ENCODE results near the gene KIF1B.
"Not testable (repeated sequence)": the region's sequence is repeated elsewhere in the genome, so short reads cannot be mapped to it uniquely, and the experiment has no call there.

KIF1B gene

DNA sequence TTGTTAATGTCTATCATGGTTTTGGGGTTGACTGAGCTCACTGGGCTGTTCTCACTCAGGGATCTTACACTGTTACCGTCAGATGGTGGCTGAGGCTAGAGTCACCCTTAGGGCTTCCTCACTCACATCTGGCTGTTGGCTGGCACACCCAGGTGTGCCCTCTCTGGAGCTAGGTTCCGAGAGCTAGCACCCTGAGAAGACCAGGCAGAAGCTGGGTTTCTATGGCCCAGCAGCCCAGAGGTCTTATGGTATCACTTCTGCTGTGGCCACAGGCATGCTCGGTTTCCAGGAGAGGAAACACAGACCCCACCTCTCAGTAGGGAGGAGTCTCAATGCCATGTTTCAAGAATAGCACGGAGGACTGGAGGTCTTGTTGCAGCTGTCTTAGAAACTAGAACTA lies 20.7 kb upstream of the KIF1B start:
- FAIRE-seq (no peak), DNase-seq (ENCODE audit: insufficient read length, low spot score) (no peak)

DNA sequence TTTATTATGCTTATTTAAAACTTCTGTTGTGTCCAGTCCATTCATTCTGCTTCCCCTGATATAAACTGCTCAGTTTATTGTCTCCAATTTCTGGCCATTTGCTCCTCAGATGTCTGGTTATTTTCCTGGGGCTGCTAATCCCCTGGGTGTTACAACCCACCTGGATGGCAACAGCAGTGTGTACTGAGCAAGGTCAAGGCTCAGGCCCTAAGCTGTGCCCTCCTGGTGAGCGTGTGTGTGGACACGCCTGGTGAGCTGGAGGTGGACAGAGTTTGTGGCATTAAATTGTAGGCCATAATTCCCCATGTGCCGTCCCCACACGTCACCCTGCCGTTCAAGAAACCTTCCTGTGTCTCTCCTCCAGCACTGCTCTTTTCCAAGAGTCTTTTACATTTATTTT lies 18.1 kb upstream of the KIF1B start:
- no peak for DNase-seq (ENCODE audit: insufficient read length, low spot score)
- FAIRE-seq, result no peak

DNA sequence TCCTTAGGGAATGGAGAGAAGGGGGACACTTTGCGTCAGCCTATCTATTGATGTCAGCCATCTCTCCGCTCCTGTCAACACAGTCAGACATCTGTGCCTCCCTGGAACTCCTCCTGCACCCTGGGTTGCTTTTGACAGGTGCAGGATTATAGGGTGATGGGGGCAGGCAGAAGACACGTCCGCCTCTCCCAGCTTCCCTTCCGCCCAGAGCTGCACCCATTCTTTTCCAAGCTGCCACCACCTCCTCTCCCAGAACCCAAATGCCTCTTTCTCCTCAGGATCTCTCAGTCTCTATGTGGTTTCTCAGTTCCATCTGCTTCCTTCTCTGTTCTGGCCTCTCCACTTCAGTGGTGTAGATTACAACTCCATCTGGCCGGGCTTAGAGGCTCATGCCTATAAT lies 17.1 kb upstream of the KIF1B start:
- no peak for DNase-seq (ENCODE audit: insufficient read length, low spot score)
- FAIRE-seq, result no peak

DNA sequence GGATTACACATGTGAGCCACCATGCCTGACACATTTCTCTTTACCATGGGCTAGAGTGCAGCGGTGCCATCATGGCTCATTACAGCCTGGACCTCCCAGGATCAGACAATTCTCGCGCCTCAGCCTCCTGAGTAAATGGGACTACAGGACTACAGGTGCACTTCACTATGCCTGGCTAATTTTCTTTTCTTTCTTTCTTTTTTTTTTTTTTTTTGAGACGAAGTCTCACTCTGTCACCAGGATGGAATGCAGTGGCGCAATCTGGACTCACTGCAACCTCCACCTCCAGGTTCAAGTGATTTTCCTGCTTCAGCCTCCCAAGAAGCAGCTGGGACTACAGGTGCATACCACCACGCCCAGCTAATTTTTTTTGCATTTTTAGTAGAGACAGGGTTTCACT lies 14.8 kb upstream of the KIF1B start:
- FAIRE-seq (no peak), DNase-seq (ENCODE audit: insufficient read length, low spot score) (no peak)

DNA sequence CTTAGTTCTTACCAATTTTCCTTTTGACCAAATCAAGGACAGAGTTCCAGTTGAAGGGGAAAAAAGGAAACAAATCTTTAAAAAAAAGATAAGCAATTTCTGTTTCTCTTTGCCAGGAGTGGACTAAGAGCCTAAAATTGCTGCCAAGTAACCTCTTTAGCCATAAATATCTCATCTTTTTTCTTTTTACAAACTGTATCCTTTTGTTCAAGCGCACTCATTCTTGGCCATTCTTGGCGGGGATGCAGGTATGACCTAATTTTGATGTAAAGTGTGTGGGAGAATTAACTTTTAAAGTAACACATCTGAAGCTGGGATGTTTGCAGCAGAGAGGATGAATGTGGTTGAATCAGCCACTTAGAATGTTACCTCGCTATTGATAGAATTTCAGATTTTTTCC lies 13.4 kb upstream of the KIF1B start:
- no peak for FAIRE-seq
- DNase-seq (ENCODE audit: insufficient read length, low spot score), result no peak

DNA sequence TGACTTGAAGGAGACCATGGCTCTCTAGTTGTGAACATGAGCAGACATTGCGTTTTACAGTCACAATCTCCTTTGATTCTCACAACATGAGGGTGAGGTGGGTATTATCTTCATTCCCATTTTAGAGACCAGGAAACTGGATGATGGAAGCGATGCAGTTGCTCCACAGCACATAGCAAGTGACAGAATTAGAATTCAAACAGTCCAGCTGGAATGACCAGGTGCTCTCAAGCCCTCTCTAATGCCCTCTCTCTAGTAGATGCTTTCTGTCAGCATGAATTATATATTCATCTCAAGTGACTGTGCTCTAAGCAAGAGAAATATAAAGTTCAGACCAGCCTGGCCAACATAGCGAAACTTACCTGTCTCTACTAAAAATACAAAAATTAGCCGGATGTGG lies 9.8 kb upstream of the KIF1B start:
- DNase-seq (ENCODE audit: insufficient read length, low spot score) (no peak), FAIRE-seq (no peak)

DNA sequence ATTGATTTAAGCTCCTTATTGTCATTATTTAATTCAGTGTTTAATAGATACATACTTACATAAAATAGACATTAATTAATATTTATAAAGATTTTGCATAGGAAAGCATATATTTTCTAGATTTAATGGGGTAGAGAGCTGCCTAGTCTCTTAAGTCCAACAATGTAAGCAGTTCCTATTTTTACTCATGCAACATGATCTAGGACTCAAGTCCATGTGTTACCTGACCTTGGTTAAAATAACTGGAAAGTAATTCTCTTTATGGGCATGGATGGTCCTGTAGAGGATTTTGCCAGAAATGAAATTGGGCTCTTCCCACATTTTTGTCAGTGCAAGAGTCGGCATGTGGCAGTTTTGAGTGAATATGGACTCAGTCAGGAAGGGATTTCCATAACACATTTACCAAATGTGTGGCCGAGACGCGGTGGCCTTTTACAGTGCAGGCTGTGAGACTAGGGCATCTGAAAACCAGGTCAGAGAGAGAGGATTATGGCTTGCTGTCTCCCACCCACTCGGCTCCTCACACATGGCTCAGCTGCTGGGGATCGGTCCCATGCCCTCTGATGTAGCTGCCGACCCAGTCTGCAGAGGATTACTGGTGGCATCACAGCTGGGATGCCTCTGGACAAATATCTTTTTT lies 6.2 kb upstream of the KIF1B start:
- DNase-seq (ENCODE audit: insufficient read length, low spot score), result no peak
- no peak for FAIRE-seq

DNA sequence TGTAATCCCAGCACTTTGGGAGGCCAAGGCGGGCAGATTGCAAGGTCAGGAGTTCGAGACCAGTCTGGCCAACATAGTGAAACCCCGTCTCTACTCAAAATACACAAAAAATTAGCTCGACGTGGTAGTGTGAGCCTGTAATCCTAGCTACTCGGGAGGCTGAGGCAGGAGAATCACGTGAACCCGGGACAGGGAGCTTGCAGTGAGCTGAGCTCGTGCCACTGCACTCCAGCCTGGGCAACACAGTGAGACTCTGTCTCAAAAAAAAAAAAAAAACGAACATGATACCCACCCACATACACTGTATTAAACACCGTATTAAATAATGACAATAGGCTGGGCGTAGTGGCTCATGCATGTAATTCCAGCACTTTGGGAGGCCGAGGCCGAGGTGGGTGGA lies 5.2 kb upstream of the KIF1B start:
- FAIRE-seq; DNase-seq (ENCODE audit: insufficient read length, low spot score): not testable (repeated sequence)

DNA sequence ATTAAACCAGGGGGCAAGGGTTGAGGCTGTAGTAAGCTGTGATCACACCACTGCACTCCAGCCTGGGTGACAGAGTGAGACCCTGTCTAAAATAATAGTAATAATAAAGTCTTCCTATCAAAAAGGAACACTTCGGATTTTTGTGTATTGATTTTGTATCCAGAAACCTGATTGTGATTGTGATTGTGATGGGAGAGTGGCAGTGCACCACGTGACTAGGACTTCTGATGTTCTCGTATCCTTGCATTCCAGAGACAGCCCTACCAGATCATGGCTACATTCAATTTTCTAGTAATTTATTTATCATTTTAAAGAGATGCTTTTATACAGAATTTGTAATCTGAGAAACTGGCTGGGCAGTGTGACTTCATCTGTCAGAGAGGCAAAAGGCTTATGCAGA lies 2.6 kb upstream of the KIF1B start:
- FAIRE-seq (no peak), DNase-seq (ENCODE audit: insufficient read length, low spot score) (no peak)

DNA sequence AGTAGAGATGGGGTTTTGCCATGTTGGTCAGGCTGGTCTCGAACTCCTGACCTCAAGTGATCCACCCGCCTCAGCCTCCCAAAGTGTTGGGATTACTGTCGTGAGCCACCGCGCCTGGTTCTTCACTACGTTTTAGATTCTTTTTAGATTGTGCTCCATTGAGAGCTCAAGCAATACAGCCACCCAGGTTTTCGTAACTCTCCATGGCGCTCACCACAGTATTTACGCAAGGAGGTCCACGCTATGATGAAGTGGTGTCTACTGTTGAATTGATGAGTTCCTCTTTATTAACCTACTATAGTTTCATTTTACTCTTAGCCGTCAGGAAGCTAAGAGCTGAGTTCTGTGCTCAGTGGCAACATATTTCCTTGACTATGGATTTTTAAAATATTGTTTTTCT lies 1.8 kb upstream of the KIF1B start:
- DNase-seq (ENCODE audit: insufficient read length, low spot score) (no peak), FAIRE-seq (no peak)

DNA sequence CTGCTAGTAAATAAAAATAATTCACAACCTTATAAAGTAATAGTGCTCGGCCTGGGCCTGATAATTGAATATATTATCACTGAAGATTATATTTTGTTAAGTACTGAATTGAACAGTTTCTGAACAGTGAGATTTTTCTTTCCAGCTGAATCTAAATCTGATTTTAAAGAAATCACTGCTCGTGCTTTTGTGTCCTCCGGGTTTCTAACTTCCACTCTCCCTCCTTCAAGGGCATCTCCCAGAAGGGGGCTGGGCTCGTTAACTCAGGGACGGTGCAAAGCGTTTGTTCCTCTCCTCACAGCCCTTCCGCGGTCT lies 823 bp upstream of the KIF1B start:
- FAIRE-seq, result no peak

DNA sequence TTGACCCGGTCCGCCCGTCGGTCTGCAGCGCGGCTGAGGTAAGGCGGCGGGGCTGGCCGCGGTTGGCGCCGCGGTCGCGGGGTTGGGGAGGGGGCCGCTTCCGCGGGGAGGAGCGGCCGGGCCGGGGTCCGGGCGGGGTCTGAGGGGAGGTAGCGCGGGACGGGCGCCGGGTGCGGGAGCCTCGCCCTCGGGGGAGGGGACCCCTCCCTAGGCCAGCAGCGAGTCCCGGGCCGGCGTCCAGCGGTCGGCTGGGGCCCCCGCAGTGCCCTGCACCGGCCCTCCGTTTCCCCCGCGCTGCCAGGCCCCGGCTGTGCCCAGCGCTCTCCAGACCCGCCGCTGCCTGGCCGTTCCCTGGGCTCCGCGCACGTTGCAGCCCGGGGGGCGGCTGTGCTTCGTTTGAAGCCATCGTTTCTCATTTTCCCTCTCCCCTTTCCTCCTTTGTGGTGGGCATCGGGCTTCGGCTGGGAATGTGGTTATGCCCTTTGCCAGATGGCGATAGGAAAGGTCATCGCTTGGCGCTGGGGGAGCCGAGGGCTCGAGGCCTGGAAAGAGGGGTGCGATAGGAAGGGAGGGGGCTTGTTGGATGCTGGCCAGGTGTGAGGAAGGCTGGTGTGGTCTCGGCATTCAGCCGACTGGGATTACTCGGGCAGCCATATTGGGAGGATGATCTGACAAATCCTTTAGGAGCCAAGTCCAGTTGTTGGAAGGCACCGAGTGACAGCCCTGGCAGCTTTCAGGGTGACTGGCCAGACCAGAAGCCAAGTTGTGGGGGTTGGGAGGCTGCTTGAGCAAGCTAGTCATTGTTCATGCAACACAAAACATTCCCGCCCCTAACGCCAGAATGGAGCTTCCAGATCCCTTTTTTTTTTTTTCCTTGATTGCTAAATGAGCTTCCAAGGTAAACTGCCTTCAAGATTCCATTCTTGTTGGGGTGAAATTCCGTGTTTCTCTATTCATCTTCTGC lies 753 bp downstream of the KIF1B start:
- FAIRE-seq, result no peak
- peak; percentile 49 for DNase-seq (ENCODE audit: insufficient read length, low spot score)

More for the DNA sequence above, 823 bp upstream of the KIF1B start:
- no peak for DNase-seq (ENCODE audit: insufficient read length, low spot score)

DNA sequence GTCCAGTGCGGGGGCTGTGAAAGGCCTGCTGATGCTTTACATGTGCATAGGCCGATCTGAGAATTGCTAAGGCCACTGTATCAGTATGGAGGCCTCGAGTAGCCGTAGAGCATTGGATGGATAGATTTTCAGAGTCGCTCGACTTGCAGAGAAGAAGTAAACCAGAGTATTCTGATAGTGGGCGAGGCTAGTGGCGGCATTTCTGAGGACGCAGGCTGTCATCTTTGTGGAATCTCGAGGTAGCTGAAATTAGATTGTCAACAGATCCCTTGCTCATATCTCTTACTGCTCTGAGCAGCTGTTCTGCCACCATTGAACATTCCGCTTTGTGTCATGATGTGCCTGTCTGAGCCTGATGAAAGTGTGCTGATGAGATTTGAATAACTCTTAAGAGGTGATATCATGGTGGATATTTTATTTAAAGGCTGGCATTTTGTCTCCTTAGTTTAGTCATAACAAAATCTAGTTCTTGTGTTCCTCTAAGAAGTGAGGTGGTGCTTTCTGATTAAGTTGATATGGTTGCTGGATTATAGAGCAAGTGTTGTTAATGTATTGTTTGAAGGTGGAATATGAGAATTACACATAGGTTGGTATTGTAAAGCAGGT lies 1.5 kb downstream of the KIF1B start:
- DNase-seq (ENCODE audit: insufficient read length, low spot score), result no peak
- FAIRE-seq, result no peak

DNA sequence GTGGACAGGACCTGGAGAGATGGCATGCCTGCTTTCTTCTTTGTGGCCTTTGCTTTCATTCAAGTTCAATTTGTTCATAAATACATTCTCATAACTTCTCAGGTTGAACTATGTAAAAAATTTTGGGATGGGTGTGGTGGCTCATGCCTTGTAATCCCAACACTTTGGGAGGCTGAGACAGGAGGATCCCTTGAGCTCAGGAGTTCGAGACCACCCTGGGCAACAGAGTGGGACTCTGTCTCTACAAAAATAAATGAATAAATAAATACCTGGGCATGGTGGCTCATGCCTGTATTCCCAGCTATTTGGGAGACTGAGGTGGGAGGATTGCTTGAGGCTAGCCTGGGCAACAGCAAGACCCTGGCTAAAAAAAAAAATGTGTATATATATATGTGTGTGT lies 2.1 kb downstream of the KIF1B start:
- FAIRE-seq, result no peak
- DNase-seq (ENCODE audit: insufficient read length, low spot score), result no peak

DNA sequence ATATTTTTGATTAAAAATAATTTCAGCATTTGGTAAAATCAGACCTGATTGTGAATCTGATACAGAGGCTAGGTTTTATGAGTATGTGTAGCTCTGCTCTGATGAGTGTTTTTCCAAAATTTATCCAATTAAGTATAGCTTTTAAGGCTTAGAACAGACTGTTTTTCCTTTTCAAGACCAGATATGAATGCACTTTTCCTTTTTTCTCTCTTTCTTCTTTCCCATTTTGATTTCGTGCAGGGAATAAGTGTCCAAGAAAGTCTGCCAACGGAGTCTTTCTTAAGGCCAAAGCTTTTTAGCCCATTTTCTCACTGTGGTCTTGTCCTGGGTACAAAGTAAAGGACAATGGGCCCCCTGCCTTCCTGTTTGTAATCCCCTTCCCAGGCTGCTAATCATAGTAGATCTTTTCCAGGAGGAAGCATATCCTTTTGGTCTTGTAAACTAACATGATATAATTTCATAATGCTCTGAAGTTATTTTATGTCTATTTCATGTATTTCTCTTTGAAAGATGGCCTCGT lies 2.9 kb downstream of the KIF1B start:
- no peak for DNase-seq (ENCODE audit: insufficient read length, low spot score)
- no peak for FAIRE-seq

DNA sequence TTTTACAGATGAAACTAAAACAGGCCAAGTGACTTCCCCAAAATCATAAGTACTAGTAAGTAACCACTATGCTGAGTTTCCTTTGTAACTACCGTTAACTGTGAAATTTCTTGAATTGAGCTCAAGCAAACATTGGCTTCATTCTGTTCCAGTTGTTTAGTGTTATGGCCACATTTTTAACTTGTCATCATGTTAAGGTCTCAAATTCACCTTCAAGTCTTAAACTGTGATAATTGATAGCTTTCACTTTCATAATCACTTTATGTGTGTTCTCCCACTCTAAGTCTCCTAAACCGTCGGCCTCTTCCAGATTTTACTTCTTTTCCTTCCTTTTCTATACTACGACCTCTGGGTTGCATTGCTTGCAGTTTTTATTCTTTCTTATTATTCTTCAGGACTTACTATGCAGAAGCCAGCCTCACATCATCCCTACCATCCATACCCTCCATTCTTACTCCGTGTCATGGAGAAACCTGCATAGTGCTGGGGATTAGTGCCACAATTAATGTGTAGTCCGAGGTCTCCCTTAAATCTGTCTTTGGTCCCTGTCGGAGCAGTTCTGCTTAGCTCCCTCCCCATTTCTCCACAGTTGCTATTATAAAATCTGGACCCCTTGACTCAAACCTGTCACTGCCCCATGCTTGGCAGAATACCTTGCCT lies 5.8 kb downstream of the KIF1B start:
- FAIRE-seq (no peak), DNase-seq (ENCODE audit: insufficient read length, low spot score) (no peak)

DNA sequence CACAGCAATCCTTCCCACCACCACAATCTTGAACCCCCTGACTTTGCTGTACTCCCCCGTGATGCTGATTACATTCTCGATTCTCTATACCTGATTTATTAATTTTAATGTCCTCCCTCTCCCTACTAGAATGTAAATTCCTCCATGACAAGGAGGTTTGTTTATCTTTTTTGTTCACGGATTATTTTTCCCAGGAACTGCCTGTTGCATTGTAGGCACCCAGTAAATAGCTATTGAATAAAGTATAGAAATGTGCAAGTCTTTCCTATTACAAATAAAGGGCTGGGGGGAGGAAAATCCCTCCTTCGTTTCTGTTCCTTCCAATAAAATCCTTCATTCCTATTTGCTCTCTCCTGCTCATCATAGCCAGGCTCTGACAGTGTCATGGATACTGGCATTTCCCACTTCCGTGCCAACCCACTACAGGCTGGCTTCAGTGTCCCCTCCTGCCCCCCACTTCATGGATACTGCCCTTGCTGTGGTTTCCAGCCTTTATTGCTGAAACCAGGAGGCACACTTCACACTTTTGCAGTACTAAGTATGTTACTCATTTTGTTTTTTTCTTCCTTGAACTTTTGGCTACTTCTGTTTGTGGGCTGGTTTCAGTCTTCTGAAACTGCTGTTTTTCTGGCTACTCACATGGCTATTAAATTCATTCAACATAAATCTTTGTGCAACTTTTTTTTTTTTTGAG lies 7.5 kb downstream of the KIF1B start:
- DNase-seq (ENCODE audit: insufficient read length, low spot score) (no peak), FAIRE-seq (peak; percentile 26)

DNA sequence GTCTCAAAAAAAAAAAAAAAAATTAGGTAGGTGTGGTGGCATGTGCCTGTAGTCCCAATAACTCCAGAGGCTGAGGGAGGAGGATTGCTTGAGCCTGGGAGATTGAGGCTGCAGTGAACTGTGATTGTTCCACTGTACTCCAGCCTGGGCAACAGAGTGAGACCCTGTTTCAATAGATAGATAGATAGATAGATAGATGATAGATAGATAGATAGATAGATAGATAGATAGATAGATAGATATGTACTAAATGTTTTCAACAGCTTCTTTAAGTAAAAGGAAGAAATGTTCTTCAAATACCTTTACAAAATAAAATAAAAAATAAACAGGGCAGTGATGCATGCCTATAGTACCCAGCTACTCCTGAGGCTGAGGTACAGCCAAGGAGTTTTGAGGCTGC lies 9.8 kb downstream of the KIF1B start:
- DNase-seq (ENCODE audit: insufficient read length, low spot score) (no peak), FAIRE-seq (no peak)

DNA sequence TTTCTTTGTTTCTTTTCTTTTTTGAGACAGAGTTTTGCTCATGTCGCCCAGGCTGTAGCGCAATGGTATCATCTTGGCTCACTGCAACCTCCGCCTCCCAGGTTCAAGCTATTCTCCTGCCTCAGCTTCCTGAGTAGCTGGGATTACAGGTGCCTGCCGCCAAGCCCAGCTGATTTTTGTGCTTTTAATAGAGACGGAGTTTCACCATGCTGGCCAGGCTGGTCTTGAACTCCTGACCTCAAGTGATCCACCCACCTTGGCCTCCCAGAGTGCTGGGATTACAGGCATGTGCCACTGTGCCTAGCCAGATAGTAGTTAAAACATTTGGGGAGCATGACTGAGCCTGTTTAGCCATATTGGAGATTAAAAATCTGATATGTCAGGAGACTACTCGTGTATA lies 10.3 kb downstream of the KIF1B start:
- not testable (repeated sequence) for FAIRE-seq; DNase-seq (ENCODE audit: insufficient read length, low spot score)

DNA sequence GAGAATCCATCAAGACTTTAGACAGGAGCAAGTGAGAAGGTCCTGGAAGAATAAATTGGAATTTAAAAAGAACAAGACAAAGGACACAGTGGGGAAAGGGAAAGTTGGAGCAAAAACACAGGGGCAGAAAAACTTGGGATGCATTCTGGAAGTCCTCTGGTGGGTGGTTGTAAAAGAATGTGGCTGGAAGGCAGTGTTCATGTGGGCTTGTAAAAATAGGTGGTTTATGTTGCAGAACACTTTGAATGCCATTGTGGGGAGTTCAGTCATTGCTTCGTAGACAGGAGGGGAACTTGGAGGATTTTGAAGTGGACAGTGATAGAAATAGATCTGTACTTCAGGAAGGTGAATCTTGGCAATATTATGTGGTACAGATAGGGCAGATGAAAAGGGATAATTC lies 15.2 kb downstream of the KIF1B start:
- no peak for FAIRE-seq

DNA sequence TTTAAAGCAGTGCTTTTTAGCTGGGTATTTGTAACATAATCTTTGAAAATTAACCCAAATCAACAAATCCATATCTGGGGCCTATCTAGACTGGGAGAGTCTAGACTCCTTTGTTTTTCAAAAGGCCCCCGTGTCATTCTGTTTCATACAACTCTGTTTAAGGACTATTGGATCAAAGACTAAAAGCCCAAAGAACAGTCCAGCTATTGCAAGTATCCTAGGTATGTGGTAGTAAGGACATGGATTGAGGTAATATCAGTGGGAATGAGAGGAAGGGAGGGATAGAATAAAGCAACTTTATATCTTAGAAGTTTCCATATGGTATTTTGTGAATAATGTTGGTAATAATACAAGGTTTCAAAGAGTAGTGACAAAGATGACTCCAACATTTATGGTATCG lies 18.2 kb downstream of the KIF1B start:
- FAIRE-seq (no peak), DNase-seq (ENCODE audit: insufficient read length, low spot score) (no peak)

More for the DNA sequence above, 15.2 kb downstream of the KIF1B start:
- no peak for DNase-seq (ENCODE audit: insufficient read length, low spot score)
